K562 (cell line): ENCODE measurements around the gene GZMA. TPM values are rescaled to one million over a fixed set of nuclear protein-coding genes. Genes with fewer than 3 reads are reported as not detected.

Experiments used
- ATAC-seq: fragments of 200-7000 bp; cut with Tn5 transposase; 3 replicates; pipeline ENCODE4 v1.9.1; 2020; ENCODE audit warnings: moderate library complexity
- BruUV-seq: library from RNA; stranded (reverse); fragments of 400-500 nt; replicated peaks from 2 replicates; lab custom pipeline; 2021; lab: Mats Ljungman, UMichigan
- CTCF ChIA-PET: fragments of 300-600 bp; formaldehyde crosslinking; extraction: SDS; loops from one replicate; lab custom pipeline; 2021; ENCODE audit warnings: low intra/inter-chr PET ratio; lab: Yijun Ruan, JAX
- POLR2A ChIA-PET: fragments of 300-600, 350-650 bp; sonication (Branson Sonifier 250); formaldehyde crosslinking; extraction: SDS; loops from one replicate; lab custom pipeline; 2021; ENCODE audit warnings: antibody characterized with exemption, inconsistent platforms; lab: Yijun Ruan, JAX
- DNase-seq, 4 experiments: peaks; one replicate each; pipeline versions ENCODE4 v3.0.0 to v3.0.0-alpha.2; 2011 to 2018; ENCODE audit warnings: low spot score in 3 of 4, mixed read lengths in 3 of 4; ENCODE audit errors: extremely low read depth in 1 of 4
- FAIRE-seq: peaks from 2 replicates; lab custom pipeline; 2011; peaks lifted over from hg19 to GRCh38; lab: Jason Lieb, UNC
- H2AFZ ChIP-seq: 2 replicates; pipeline ENCODE4 v1.6.0; 2011; ENCODE audit warnings: low read depth, low read length, control low read depth, inconsistent platforms
- H3K27ac ChIP-seq: fragments of 200-600 bp; 3 replicates; pipeline ENCODE4 v1.8.0; 2011; ENCODE audit warnings: low read depth, mild to moderate bottlenecking, control low read depth, inconsistent platforms, low read length, moderate library complexity, mixed read lengths; ENCODE audit errors: extremely low read depth
- H3K27me3 ChIP-seq, 2 experiments: fragments of 300-600 bp in 1 of 2; 2 replicates in 1 of 2; 3 replicates in 1 of 2; pipeline versions ENCODE4 v1.6.0 to v1.8.0; 2011; ENCODE audit warnings: inconsistent platforms in 2 of 2, low read length in 2 of 2, mild to moderate bottlenecking in 1 of 2, mixed read lengths in 1 of 2, moderate library complexity in 1 of 2; ENCODE audit not compliant: control insufficient read depth in 2 of 2, insufficient read depth in 2 of 2
- H3K36me3 ChIP-seq: fragments of 300-600 bp; 3 replicates; pipeline ENCODE4 v1.8.0; 2011; ENCODE audit warnings: mild to moderate bottlenecking, low read length, inconsistent platforms; ENCODE audit not compliant: control insufficient read depth, insufficient read depth
- H3K4me1 ChIP-seq, 2 experiments: fragments of 200-600 bp in 1 of 2; replicated peaks in 1 of 2; 2 replicates in 1 of 2; 3 replicates in 1 of 2; pipeline versions ENCODE4 v1.5.1 to v1.8.0; 2011; ENCODE audit warnings: inconsistent platforms in 2 of 2, low read length in 2 of 2, mild to moderate bottlenecking in 1 of 2, mixed read lengths in 1 of 2, moderate library complexity in 1 of 2; ENCODE audit not compliant: control insufficient read depth in 2 of 2, insufficient read depth in 2 of 2
- H3K4me2 ChIP-seq: 2 replicates; pipeline ENCODE4 v1.6.1; 2011; ENCODE audit warnings: low read length, control low read depth, inconsistent platforms, mixed read lengths; ENCODE audit not compliant: insufficient read depth
- H3K4me3 ChIP-seq: fragments of 200-600 bp; sonication (generic), shearing (Covaris generic); 2 replicates; pipeline ENCODE4 v1.5.1; 2016; ENCODE audit warnings: control low read depth, inconsistent platforms
- H3K79me2 ChIP-seq: fragments of 200-600 bp; 3 replicates; pipeline ENCODE4 v1.8.0; 2011; ENCODE audit warnings: low read length, inconsistent platforms; ENCODE audit not compliant: control insufficient read depth, insufficient read depth
- H3K9ac ChIP-seq, 2 experiments: 2 replicates each; pipeline versions ENCODE4 v1.6.0 to v1.6.1; 2011; ENCODE audit warnings: low read depth in 2 of 2, low read length in 2 of 2, control low read depth in 1 of 2, inconsistent platforms in 1 of 2, mild to moderate bottlenecking in 1 of 2, mixed read lengths in 1 of 2; ENCODE audit not compliant: insufficient read depth in 1 of 2
- H3K9me1 ChIP-seq: one replicate; pipeline ENCODE4 v1.6.0; 2011; ENCODE audit warnings: inconsistent platforms, mild to moderate bottlenecking, low read length, moderate library complexity; ENCODE audit not compliant: control insufficient read depth, insufficient read depth
- H3K9me3 ChIP-seq: replicated peaks from 2 replicates; pipeline ENCODE4 v1.5.1; 2011; ENCODE audit warnings: low read depth, low read length, inconsistent platforms; ENCODE audit not compliant: control insufficient read depth, insufficient read depth
- H4K20me1 ChIP-seq: replicated peaks from 2 replicates; pipeline ENCODE4 v1.6.1; 2011; ENCODE audit warnings: low read length, inconsistent platforms, mixed read lengths; ENCODE audit not compliant: control insufficient read depth, insufficient read depth
- CSDE1 ChIP-seq, 2 experiments: fragments of 450-650 bp; IDR thresholded peaks; 2 replicates each; pipeline ENCODE4 v1.6.1; 2016; ENCODE audit warnings: mild to moderate bottlenecking in 1 of 2
- GTF3C2 ChIP-seq: IDR thresholded peaks from 3 replicates; pipeline ENCODE4 v1.6.1; 2011; ENCODE audit warnings: borderline replicate concordance, mild to moderate bottlenecking, moderate library complexity; ENCODE audit not compliant: insufficient read length; ENCODE audit errors: extremely low read depth
- MITF ChIP-seq: IDR thresholded peaks from 2 replicates; pipeline ENCODE4 v1.6.1; 2014; ENCODE audit warnings: antibody characterized with exemption
- MYC ChIP-seq, 2 experiments: fragments of 250-450 bp in 1 of 2; sonication (Bioruptor Pico) in 1 of 2; IDR thresholded peaks; 2 replicates each; pipeline versions ENCODE4 v1.5.1 to v1.6.1; 2012 to 2021; ENCODE audit warnings: low read depth in 2 of 2, borderline replicate concordance in 1 of 2, improper control_type of control experiment in 1 of 2, low read length in 1 of 2, mild to moderate bottlenecking in 1 of 2, moderate library complexity in 1 of 2
- RFX1 ChIP-seq: fragments of 450-650 bp; IDR thresholded peaks from 2 replicates; pipeline ENCODE4 v1.6.1; 2016; ENCODE audit warnings: mild to moderate bottlenecking, moderate library complexity
- SNAPC5 ChIP-seq: fragments of 250-450 bp; sonication (Bioruptor Pico); IDR thresholded peaks from 2 replicates; pipeline ENCODE4 v1.8.0; 2021; ENCODE audit warnings: moderate library complexity, mild to moderate bottlenecking, inconsistent platforms
- TAF1 ChIP-seq: IDR thresholded peaks from 2 replicates; pipeline ENCODE4 v1.6.1; 2011; ENCODE audit warnings: mild to moderate bottlenecking, low read length, moderate library complexity; ENCODE audit not compliant: insufficient read depth, control insufficient read depth, severe bottlenecking; ENCODE audit errors: extremely low read depth
- ZC3H11A ChIP-seq: IDR thresholded peaks from 2 replicates; pipeline ENCODE4 v1.6.1; 2012; ENCODE audit warnings: low read depth, low read length, improper control_type of control experiment
- ZFP30 ChIP-seq: fragments of 250-450 bp; sonication (Bioruptor Pico); IDR thresholded peaks from 2 replicates; pipeline ENCODE4 v1.8.0; 2022; ENCODE audit warnings: moderate library complexity, mild to moderate bottlenecking, inconsistent platforms, borderline replicate concordance
- ZKSCAN1 ChIP-seq: fragments of 150-350 bp; IDR thresholded peaks from 2 replicates; pipeline ENCODE4 v1.6.1; 2016; ENCODE audit warnings: low read depth, low read length
- ZNF445 ChIP-seq: fragments of 250-450 bp; sonication (Bioruptor Pico); IDR thresholded peaks from 2 replicates; pipeline ENCODE4 v1.4.0; 2020; ENCODE audit warnings: low read depth, mild to moderate bottlenecking, moderate library complexity
- ZNF512 ChIP-seq: IDR thresholded peaks from 2 replicates; pipeline ENCODE4 v1.6.1; 2016; ENCODE audit warnings: missing genetic modification characterization, missing compliant biosample characterization
- ZNF780A ChIP-seq: fragments of 250-450 bp; sonication (Bioruptor Pico); IDR thresholded peaks from 2 replicates; pipeline ENCODE4 v1.5.0; 2021; ENCODE audit warnings: mild to moderate bottlenecking
- WGBS: fragments of 100-300 bp; shearing (Covaris generic); methylation state at CpG from one replicate; pipeline ENCODE4 v1.1.6; 2016; ENCODE audit warnings: low coverage, mixed read lengths; ENCODE audit not compliant: insufficient coverage; ENCODE audit errors: missing lambda C conversion rate; 5-methylcytosine and 5-hydroxymethylcytosine counted together
- in situ Hi-C: fragments of 300-500 bp; cut with MboI; formaldehyde crosslinking; loops from 4 replicates; pipeline ENCODE4 v1.15.0; 2018; ENCODE audit warnings: inconsistent platforms, mixed read lengths
- intact Hi-C: fragments of 100-400 bp; cut with micrococcal nuclease; formaldehyde crosslinking; loops from 2 replicates; pipeline ENCODE4 v1.14.2; 2022
- polyA plus RNA-seq, 8 experiments: library from polyadenylated mRNA; depleted of rRNA in 4 of 8; stranded (reverse) in 5 of 8; unstranded in 3 of 8; fragments of >200 nt; fragmentation: Nextera tagmentation in 2 of 8; fragmentation: Illumina TruSeq in 1 of 8; extraction: Ambion mirVana in 2 of 8; extraction: Trizol in 1 of 8; gene quantifications; 2 replicates each; pipeline versions ENCODE4 v1.2.1 to v1.2.3, GENCODE V29; 2011 to 2014; ENCODE audit warnings: inconsistent platforms in 1 of 8, missing spikeins in 1 of 8
- total RNA-seq, 7 experiments: library from RNA; depleted of rRNA in 6 of 7; stranded (reverse); fragments of >200 nt in 6 of 7; fragmentation: Illumina TruSeq in 2 of 7; extraction: Trizol in 2 of 7; gene quantifications; 2 replicates each; pipeline versions ENCODE4 v1.2.1 to v1.2.3, GENCODE V29; 2011 to 2021; ENCODE audit warnings: low replicate concordance in 1 of 7

GZMA gene
- total and polyA plus RNA-seq, 9 of the 15 experiments (the other 6 are each of a cell fraction or from before 2014, with no cell fraction given): not detected

GRCh38 chr5:55149308-55149795, 46.9 kb downstream of the GZMA start (continued):
- TF ChIP-seq GTF3C2 (no peak), CSDE1 (IDR thresholded peaks at IDR 0.05) (no peak), RFX1 (no peak), TAF1 (no peak)

GRCh38 chr5:55151923-55152842, 49.7 kb downstream of the GZMA start:
- Histone ChIP-seq H3K9me3 (no peaks in the 10 kb centered on the region), H3K27ac (no peak overlapping the region), H2AFZ (no peak overlapping the region), H3K36me3 (no peaks in the 10 kb centered on the region), H3K4me2 (no peak overlapping the region), H3K9ac (no peak overlapping the region), H4K20me1 (no peaks in the 10 kb centered on the region), H3K79me2 (no peaks in the 10 kb centered on the region), H3K27me3 (peaks cover 10 to 22% of the 10 kb centered on the region in 2 experiments), H3K9me1 (no peaks in the 10 kb centered on the region), H3K4me3 (no peak overlapping the region), H3K4me1 (no peaks in the 10 kb centered on the region)
- intact Hi-C loops: no loop called here
- FAIRE-seq (no peak), ATAC-seq (no peak), DNase-seq (no peak)
- in situ Hi-C loops: loop anchor here (10.0 kb wide), 1 partner anchor 247 kb away; no protein-coding TSS in a partner anchor
- no TSS peak for BruUV-seq
- CTCF ChIA-PET: no interaction called here
- POLR2A ChIA-PET: interaction anchor here (0.6 to 1.5 kb wide), 3 partner anchors 8 to 366 kb away, joined by 3 to 4 read pairs (median 3); partner anchors contain the start of gene GPX8
- WGBS: 0% methylated on average over 5 of the region's 5 CpGs
- TF ChIP-seq ZFP30 (no peak), ZC3H11A (no peak), MYC (IDR thresholded peaks at IDR 0.05; ENCODE audit: low read depth, low read length) (no peak), MYC (CRISPR knock-in tag; IDR thresholded peaks at IDR 0.05; ENCODE audit: borderline replicate concordance, low read depth) (no peak), ZNF780A (no peak), SNAPC5 (no peak), ZNF512 (no peak), ZKSCAN1 (no peak), MITF (no peak), ZNF445 (no peak)
